GM18499 (cell line): ENCODE measurements around the gene VTI1A.
"Not testable (repeated sequence)": the region's sequence is repeated elsewhere in the genome, so short reads cannot be mapped to it uniquely, and the experiment has no call there.

Source experiments
- ATAC-seq: cut with Tn5 transposase; IDR thresholded peaks from one replicate; pipeline ENCODE4 v1.9.1; 2021; ENCODE audit warnings: moderate number of reproducible peaks; ENCODE audit not compliant: insufficient read depth, unreplicated experiment

Gene VTI1A

DNA sequence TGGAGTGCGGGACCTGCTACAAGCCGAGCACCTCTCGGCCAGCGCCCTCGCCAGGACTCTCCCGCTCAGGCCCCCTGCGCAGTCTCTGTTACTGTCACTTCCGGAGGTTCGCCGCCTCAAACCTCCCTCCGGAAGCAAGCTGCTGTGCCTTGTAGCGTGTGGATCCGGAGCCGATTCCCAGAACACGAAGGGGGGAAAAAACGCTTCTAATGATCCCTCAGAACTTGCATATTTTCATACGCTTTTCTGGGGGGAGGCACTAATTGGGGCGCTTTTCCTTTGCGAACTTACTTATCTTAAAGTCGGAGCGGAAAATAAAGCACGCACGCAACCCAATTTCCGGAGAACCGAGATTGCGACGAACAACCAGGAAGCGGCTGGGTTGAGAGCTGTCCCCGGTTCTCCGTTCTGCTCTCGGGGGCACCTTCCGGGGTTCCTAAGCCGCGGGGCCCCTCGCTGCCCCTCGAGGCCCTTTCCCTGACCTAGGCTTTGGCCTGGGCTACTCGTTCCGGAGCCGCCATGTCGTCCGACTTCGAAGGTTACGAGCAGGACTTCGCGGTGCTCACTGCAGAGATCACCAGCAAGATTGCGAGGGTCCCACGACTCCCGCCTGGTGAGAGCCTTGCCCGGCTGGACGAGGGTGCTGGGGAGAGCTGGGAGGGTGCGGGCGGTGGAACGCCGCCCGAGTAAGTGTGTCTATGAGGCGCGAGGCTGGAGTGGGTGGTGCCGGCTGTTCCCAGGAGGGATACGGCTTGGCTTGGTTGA lies at the start of gene VTI1A, which contains the start of gene ZDHHC6:
Gene VTI1A, plus strand, starts transcription at position 361 of the 765 bp plus-strand sequence. Its CDS starts 159 bp downstream, at position 520.
Gene ZDHHC6, minus strand, starts transcription at position 60 of the 765 bp plus-strand sequence. CDS start 1,478 bp downstream, outside the sequence.
- ATAC-seq: peak; percentile 89

DNA sequence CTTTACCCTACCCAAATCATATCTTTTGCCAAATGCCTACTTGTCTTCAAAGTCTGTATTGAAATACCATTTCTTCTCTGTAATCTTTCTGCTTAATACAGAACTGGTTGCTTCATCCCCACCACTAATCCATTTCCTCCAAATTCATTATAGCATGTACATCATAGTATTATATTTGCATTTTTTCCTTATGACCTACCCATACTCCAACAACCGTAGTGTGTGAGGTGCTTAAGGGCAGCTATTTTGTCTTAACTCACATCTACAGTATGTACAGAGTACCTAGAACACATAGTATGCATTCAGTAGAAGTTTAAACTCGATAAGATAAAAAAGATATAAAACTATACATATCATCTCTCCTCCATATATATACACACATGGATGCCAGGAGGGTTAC lies 49.4 kb upstream of the VTI1A start:
- ATAC-seq: no peak

GRCh38 chr10:112402917-112403316 lies 44.1 kb upstream of the VTI1A start:
- ATAC-seq: no peak

GRCh38 chr10:112404617-112405016 lies 42.4 kb upstream of the VTI1A start:
- ATAC-seq: no peak

DNA sequence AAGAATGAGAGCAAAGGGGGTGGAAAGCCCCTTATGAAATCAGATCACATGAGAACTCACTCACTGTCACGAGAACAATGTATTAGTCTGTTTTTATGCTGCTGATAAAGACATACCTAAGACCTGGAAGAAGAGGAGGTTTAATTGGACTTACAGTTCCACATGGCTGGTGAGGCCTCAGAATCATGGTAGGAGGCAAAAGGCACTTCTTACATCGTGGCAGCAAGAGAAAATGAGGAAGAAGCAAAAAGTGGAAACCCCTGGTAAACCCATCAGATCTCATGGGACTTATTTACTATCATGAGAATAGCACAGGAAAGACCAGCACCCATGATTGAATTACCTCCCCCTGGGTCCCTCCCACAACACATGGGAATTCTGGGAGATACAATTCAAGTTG lies 40.2 kb upstream of the VTI1A start:
- not testable (repeated sequence) for ATAC-seq

DNA sequence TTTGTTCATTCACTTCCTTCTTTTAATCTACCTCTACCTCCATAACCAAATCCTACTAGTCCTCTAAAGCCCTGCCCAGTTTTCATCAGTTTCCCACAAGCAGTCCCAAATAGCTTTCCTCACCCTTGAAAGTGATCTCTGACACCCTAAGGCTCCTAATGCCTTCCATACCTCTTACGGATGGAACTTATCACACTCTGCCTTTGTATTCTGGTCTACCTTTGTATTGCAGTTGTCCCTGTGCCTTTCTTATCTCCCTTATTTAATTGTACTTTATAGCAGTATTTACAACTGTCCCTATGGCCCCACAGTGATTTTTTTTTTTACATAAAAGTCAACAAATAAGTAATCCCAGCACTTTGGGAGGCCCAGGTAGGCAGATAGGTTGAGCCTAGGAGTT lies 39.3 kb upstream of the VTI1A start:
- ATAC-seq: no peak

- no peak for ATAC-seq
Measured at GRCh38 chr10:112409299-112409698, 37.7 kb upstream of the VTI1A start.

DNA sequence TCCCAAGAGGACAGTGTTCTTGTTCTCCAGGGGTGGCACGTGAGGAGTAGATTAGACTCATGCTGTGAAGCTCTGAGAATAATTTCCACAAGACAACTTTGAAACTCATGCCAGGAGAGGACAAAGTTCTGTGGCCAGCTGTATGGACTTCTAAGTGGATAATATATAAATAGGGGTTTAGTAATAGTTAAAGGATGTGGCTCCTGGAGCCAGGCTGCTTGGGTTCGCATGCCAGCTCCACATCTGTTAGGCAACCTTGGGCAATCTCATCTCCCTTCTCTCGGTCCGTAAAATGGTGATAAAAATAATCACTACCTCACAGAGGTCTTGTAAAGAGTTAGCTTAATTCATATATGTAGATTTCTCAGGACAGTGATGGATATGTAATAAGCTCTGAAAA lies 37.3 kb upstream of the VTI1A start:
- ATAC-seq: no peak

- no peak for ATAC-seq
Measured at GRCh38 chr10:112412696-112413095, 34.3 kb upstream of the VTI1A start.

GRCh38 chr10:112421731-112422130 lies 25.3 kb upstream of the VTI1A start:
- no peak for ATAC-seq

- ATAC-seq: no peak
Measured at GRCh38 chr10:112424651-112425050, 22.4 kb upstream of the VTI1A start.

DNA sequence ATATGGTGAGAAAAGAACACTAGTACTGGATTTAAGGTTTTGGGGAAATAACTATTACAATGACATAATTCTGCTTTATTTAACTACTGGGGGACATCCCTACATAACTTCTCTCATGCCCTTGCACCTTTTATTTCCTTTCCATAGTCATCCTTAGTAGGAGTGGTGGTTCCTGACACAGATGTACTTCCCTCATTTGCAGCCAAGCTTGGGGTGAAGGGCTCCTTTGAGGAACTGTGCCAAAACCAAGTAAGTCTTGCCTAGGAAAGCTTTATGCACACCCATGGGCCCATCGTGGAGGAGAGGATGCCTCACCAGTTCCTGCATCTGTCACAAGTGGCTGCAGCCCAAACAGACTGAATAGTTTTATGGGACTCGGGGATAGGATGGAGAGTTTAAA lies 20.9 kb upstream of the VTI1A start:
- ATAC-seq: no peak

GRCh38 chr10:112429147-112429546 lies 17.9 kb upstream of the VTI1A start:
- no peak for ATAC-seq

DNA sequence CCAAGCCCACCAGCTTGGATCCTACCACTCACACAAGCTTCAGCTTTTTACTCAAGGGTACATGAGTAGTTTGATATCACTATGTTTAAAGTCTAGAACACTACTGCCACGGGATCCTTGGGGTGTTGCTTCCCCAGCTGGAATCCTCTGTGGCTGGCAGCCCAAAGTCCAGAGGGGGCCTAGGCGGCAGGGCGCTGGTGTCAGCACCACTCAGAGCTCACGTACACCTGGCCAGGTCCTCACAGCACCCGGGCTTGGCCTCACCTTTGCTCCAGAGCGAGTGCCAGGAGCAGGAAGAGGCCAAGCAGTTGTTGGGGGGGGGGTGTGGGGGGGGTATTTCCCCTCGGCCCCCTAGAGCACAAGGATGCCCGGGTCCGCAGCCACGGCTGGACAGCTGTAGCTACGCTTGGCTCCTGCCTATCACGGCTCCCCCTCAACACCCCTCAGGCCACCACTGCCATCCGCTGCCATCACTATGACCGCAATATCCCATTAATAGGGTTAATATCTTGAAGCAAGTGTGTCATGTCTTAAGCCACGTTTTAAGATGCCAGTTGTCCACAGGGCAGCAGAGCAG lies 17.3 kb upstream of the VTI1A start:
- no peak for ATAC-seq

- ATAC-seq: no peak
Measured at GRCh38 chr10:112433136-112433535, 13.9 kb upstream of the VTI1A start.

DNA sequence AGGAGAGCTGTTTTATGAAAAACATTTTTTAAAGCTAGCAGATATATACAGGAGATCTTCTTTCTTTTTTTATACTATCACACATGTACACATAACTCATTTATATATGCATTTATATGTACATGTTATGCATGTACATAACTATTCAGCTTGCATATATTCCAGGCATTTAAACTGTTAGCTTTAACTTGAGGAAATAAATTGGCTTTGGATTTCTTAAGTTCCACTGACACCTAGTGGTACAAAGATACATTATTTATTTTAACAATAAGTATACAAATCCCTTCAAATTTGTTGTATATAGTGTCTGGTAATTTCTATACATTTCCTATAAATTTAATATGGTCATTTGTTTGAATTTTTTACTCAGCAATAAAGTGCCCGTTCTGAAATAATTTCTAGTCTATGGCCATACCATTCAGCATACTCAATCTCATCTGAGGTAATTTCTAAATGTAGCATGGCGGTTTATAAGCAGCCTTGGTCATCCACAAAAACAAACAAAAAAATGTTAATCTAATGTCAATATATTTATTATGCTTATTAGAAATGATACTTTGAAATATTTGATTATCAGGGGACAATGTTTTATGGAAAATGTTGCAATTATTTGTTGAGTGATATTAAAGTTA lies 11.9 kb upstream of the VTI1A start:
- no peak for ATAC-seq

- ATAC-seq: no peak
Measured at GRCh38 chr10:112438356-112438755, 8.7 kb upstream of the VTI1A start.

DNA sequence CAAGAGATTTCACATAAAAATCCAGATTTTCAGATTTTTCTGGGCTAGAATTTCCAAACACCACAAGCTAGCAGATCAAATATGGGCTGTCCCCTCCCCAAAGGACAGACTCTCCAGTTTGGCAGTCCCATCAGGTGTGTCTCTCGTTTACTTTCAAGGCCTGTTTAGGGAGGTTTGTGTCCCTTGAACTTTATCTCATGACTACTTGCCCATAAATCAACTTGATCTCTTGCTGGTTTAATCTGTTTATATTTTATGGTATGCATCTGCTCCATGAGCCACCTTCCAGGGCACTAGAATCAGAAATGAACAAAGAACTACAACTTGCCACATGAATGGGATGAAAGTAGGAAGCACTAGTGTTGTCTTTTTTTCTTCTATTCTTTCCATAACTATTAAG lies 5.5 kb upstream of the VTI1A start:
- no peak for ATAC-seq

- no peak for ATAC-seq
Measured at GRCh38 chr10:112442063-112442462, 5.0 kb upstream of the VTI1A start.

GRCh38 chr10:112446055-112446854 lies 760 bp upstream of the VTI1A start:
- no peak for ATAC-seq

DNA sequence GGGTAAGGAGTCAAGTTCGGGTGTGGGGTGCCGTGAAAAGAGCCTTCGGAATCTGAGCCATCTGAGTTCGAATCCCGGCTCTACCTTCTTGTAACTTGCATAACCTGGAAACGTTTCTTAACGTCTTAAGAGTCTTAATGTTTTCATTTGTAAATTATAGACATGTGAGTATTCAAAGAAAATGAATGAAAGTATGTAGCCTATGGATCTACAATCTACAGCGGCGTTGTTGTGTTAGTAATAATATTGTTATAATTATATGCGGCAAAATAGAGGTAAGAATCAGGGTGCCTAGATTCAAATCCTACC lies 559 bp downstream of the VTI1A start:
- ATAC-seq: no peak
